Colonic mucosa (tissue), 4 donors: Measurements from ENCODE around the gene ING3. TPM values are rescaled to one million over a fixed set of nuclear protein-coding genes. Genes with fewer than 3 reads are reported as not detected.
"Not testable (repeated sequence)": the region's sequence is repeated elsewhere in the genome, so short reads cannot be mapped to it uniquely, and the experiment has no call there.

Experiments
- DNase-seq: peaks from one replicate; pipeline ENCODE4 v3.0.0-alpha.2; 2020
- H3K27ac ChIP-seq: fragments of 200-600 bp; one replicate; pipeline ENCODE4 v1.8.0; 2021
- H3K27me3 ChIP-seq: fragments of 200-600 bp; one replicate; pipeline ENCODE4 v1.8.0; 2021
- H3K36me3 ChIP-seq: fragments of 200-600 bp; one replicate; pipeline ENCODE4 v1.8.0; 2021
- H3K4me1 ChIP-seq: fragments of 200-600 bp; one replicate; pipeline ENCODE4 v1.8.0; 2021; ENCODE audit warnings: mild to moderate bottlenecking
- H3K4me3 ChIP-seq: fragments of 200-600 bp; one replicate; pipeline ENCODE4 v1.8.0; 2021
- H3K9ac ChIP-seq, 2 donors: one replicate each; pipeline ENCODE4 v1.7.0; 2013; ENCODE audit warnings: control low read depth in 2 of 2, low read depth in 2 of 2, low read length in 2 of 2
- H3K9me3 ChIP-seq: fragments of 200-600 bp; one replicate; pipeline ENCODE4 v1.8.0; 2021
- intact Hi-C: fragments of 100-400 bp; cut with DNase I; formaldehyde crosslinking; loops from one replicate; pipeline ENCODE4 v1.14.1; 2022
- total RNA-seq, 2 donors: library from RNA; stranded (reverse); fragmentation: NEBNext Ultra II Directional in 1 of 2; extraction: Animal tissue kit (Norgen Biotek cat#: 25700) in 1 of 2; gene quantifications; one replicate each; pipeline ENCODE4 v1.2.1, GENCODE V29; 2021
- TF ChIP-seq, protein P1 (sequence below): fragments of 200-600 bp; IDR thresholded peaks from one replicate; pipeline ENCODE4 v1.8.0; 2022; ENCODE audit warnings: antibody characterized with exemption, mild to moderate bottlenecking
- donor health status: healthy.
- donor health status: DM: no; HTN: no; CAD: no.
- donor health status: DM: no; HTN: no; CAD: no.

Gene ING3
- total RNA-seq, 2 donors from 2014 or later: 12.7 to 13.6 TPM

DNA sequence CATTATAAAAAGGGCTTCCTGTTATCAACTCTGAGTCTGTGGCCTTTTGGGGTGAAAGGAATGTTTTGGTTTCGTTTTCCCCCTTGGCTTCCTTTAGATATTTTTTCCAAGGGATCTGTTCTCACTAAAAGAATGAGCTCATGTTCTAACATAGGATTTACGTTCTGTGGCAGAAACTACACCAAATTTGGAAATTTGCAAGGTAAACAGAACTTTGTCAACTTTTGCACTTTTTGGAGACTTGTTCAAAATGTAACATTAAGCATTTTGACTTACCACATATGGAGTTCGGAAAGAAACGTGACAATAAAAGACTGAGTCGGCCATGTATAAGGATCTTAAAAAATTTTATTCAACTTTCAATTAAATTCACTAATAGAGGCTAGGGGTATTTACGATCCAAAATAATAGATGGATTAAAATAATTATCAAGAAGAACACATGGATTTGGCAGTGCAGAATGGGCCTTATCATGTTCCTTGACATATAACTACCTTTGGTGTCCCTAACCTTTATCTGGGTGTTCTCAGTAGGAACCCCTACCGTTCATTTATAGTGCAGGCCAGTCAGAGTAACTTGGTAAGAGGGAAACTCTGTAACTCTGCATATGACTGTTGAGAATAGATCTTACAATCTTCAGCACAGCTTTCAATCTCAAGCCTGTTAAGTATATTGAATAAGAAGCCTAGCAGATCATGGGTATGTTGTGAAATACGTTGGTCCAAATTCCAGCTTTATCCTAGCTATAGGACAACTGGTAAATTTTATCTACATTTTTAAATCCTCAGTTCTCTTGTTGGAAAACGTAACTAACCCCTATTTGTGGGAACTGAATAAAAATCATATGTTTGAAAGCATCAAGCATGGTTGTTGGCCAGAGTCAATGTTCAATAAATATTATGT, 49.8 kb downstream of the ING3 start:
- H3K36me3 ChIP-seq: no peaks in the 10 kb centered on the region
- no peaks in the 10 kb centered on the region for H3K27me3 ChIP-seq
- no peak overlapping the region for H3K9ac ChIP-seq
- peak overlapping the region; percentile 18 for H3K27ac ChIP-seq
- TF ChIP-seq, protein P1, sequence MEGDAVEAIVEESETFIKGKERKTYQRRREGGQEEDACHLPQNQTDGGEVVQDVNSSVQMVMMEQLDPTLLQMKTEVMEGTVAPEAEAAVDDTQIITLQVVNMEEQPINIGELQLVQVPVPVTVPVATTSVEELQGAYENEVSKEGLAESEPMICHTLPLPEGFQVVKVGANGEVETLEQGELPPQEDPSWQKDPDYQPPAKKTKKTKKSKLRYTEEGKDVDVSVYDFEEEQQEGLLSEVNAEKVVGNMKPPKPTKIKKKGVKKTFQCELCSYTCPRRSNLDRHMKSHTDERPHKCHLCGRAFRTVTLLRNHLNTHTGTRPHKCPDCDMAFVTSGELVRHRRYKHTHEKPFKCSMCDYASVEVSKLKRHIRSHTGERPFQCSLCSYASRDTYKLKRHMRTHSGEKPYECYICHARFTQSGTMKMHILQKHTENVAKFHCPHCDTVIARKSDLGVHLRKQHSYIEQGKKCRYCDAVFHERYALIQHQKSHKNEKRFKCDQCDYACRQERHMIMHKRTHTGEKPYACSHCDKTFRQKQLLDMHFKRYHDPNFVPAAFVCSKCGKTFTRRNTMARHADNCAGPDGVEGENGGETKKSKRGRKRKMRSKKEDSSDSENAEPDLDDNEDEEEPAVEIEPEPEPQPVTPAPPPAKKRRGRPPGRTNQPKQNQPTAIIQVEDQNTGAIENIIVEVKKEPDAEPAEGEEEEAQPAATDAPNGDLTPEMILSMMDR: no peak
- H3K4me3 ChIP-seq: no peak overlapping the region
- intact Hi-C loops: no loop called here
- H3K4me1 ChIP-seq: no peaks in the 10 kb centered on the region
- H3K9me3 ChIP-seq: no peaks in the 10 kb centered on the region
- no peak for DNase-seq

DNA sequence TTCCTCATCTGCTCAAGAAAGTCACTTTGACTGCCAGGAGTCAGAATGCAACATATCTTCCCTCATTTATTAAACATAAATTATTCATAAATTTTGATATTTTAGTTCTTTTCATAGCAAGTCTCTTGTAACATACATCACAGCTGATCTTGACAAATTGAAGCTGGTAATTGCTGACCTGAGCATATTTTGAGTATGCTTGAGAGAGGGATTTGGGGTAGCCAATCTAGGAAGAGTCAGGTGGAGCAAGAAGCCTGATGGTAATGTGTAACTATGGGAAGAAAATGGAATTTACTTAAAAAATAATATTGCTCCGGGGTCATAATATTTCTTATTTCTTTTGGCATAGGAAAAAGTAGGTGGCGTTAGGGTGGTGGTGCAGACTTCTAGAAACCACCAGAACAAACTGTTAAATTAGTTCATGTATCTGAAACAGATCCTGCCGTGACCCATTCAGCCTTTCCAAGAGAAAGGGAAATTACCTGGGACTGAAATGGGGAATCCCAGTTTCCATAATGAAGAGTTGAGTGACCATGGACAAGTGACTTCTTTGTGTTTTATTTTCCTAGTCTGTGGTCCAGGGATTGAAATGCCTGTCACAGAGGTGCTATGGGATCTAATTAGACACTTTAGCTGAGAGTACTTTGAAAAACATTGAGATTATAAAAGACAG, 50.8 kb downstream of the ING3 start:
- DNase-seq: no peak
- H3K27ac ChIP-seq: peak overlapping the region; percentile 2

DNA sequence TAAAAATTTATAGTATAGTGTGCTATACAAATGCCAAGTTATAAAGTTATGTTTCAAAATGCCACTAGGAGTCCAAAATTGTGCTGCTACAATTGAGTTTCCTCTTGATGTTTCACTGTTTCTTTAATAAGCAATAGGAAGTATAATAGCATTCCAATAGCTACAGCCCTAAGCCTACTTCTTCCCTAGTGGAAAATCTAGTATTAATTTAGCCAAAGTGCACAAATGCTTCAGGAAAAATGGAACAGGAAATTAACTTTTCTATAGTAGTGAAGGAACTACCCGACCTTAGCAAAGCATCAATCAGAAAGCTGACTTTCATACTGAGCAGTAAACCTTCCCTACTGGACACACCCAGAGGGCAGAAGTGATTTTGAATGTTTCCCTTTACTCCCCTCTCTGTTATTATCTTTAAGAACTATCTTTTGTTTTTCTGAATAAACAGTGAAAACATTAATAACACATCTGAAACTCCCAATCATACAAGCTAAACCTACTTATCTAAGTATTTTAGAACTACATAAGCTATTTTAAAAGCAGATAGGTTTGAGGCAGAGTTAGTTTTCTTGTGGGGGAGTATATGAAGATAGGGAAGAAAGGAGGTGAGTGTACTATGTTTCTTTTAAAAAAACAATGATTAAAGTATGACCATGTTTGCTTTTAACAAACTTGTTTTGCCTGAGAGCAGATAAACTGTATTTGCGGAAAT, 51.6 kb downstream of the ING3 start:
- no peak overlapping the region for H3K4me3 ChIP-seq
- no peaks in the 10 kb centered on the region for H3K36me3 ChIP-seq
- TF ChIP-seq, protein P1: no peak
- no peaks in the 10 kb centered on the region for H3K4me1 ChIP-seq
- H3K9ac ChIP-seq: no peak overlapping the region
- DNase-seq: no peak
- no peaks in the 10 kb centered on the region for H3K27me3 ChIP-seq
- H3K27ac ChIP-seq: peak overlapping the region; percentile 2
- H3K9me3 ChIP-seq: no peaks in the 10 kb centered on the region
- intact Hi-C loops: no loop called here

More for the DNA sequence above, 50.8 kb downstream of the ING3 start:
- Histone ChIP-seq H3K27me3 (no peaks in the 10 kb centered on the region), H3K9ac (no peak overlapping the region), H3K9me3 (no peaks in the 10 kb centered on the region), H3K36me3 (no peaks in the 10 kb centered on the region), H3K4me1 (no peaks in the 10 kb centered on the region), H3K4me3 (no peak overlapping the region)
- TF ChIP-seq, protein P1: no peak
- intact Hi-C loops: no loop called here

DNA sequence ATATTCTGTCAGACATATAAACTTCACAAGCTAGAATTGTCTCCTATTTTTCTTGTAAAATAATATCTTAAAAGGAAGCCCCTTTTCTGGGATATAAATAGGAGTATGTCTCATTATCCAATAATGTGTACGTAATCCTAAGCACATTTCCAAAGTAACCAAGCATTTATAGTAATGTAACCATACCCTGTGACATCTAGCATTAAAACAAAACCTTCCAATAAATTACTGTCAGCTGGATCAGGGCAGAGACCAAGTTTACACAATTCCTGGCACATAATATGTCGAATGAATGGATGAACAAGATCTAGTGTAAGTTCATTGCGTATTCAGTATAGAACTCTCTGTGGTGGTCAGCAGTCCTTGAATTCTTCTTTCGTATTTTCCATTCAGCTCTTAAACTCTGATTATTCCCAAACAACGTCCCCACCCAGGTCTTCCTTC, 52.2 kb downstream of the ING3 start:
- no peak overlapping the region for H3K9ac ChIP-seq
- TF ChIP-seq, protein P1: no peak
- no peak overlapping the region for H3K27ac ChIP-seq
- H3K27me3 ChIP-seq: no peaks in the 10 kb centered on the region
- H3K36me3 ChIP-seq: no peaks in the 10 kb centered on the region
- intact Hi-C loops: no loop called here
- no peaks in the 10 kb centered on the region for H3K9me3 ChIP-seq
- DNase-seq: no peak
- H3K4me3 ChIP-seq: no peak overlapping the region
- no peaks in the 10 kb centered on the region for H3K4me1 ChIP-seq

DNA sequence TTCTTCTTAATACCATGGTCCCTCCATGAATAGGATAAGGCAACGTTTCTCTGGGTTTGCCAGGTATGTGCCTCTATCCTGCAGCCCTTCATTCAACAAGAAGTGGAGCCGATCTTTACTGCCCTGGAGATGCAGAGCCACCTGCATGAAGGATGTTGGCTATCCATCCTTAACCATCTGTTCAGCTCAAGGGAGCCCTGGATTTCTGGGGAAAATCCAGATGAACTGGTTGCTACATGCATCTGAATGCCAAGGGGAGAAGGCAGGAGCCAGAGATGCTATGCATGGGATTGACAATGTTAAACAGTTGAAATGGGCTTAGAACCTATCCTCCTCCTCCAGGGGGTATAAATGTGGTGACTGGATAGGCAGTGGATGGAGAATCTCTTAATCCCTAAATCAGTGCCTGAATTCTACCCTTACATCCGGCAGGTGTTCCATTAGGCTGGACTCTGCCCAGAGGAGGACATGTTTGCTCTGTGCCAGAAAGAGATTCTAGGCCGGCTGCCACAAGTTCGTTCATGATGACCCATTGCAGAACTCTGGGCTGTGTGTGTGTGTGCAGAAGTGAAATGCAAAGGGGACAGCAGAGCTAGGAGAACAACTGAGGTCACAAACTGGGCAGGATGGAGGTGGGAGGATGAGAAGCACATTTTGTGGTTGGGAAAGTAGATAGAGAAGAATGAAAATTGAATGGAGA, 53.6 kb downstream of the ING3 start:
- DNase-seq: no peak
- Histone ChIP-seq H3K4me1 (no peaks in the 10 kb centered on the region), H3K27ac (no peak overlapping the region)

DNA sequence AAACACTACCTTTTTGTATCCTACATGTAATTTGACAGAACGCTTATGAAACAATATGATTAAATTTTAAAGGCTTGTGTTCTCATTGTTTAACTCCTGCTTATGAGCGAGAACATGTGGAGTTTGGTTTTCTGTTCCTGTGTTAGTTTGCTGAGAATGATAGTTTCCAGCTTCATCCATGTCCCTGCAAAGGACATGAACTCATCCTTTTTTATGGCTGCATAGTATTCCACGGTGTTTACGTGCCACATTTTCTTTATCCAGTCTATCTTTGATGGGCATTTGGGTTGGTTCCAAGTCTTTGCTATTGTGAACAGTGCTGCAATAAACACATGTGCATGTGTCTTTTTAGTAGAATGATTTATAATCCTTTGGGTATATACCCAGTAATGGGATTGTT, 54.5 kb downstream of the ING3 start:
- DNase-seq, H3K36me3 ChIP-seq, H3K27me3 ChIP-seq, H3K9ac ChIP-seq, H3K4me1 ChIP-seq, H3K9me3 ChIP-seq, H3K27ac ChIP-seq, H3K4me3 ChIP-seq, intact Hi-C loops: not testable (repeated sequence)

More for the DNA sequence above, 53.6 kb downstream of the ING3 start:
- TF ChIP-seq, protein P1: no peak
- intact Hi-C loops: no loop called here
- no peaks in the 10 kb centered on the region for H3K36me3 ChIP-seq
- H3K4me3 ChIP-seq: no peak overlapping the region
- H3K9me3 ChIP-seq: no peaks in the 10 kb centered on the region
- H3K9ac ChIP-seq: no peak overlapping the region
- no peaks in the 10 kb centered on the region for H3K27me3 ChIP-seq
